Endothelial cell of hepatic sinusoid (primary cell): ENCODE data around the gene AGBL4.

Experiments used
- in situ Hi-C: cut with HindIII; loops from 2 replicates; pipeline ENCODE4 v1.10.0; 2017; ENCODE audit warnings: low sequenced_read_pairs

AGBL4 gene

DNA sequence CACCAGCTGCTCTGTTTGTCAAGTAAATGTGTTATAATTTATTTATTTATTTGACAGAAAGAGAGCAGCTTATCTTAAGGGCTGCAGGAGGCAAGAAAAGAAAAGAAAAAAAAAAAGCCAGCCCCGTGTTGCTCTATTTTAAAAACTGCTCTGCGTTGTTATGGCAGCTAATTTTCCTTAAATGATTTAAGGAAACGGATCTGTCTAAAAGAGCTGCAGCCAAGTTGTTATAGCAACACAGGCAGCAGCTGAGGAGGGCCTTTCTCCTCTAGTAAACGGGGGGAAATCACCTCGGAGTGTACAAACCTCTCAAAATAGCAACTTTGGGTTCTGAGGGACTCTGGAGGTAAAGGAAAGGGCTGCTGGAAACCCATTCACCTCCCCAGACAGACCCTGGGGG, 1396.3 kb downstream of the AGBL4 start:
- in situ Hi-C loops = no loop called here

DNA sequence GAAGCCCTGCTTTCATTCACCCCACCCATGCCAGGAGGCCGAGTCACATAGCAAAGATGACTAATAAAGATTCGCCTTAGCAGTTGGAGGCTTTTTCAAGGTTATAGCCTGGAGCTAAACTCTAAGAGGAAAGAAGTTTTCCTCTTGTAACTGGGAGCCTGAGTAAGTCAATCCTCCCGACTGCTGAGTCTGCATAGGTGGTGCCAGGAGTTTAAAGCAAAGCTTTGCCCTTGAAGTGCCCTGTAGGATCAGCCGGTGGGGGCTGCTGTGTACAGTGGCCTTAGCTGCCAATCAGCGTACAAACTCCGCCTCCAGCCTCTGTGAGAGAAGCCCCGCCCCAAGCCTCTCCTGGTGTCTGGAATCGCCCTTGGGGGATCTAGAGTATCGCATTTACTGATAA, 1404.2 kb downstream of the AGBL4 start:
- in situ Hi-C loops = no loop called here

DNA sequence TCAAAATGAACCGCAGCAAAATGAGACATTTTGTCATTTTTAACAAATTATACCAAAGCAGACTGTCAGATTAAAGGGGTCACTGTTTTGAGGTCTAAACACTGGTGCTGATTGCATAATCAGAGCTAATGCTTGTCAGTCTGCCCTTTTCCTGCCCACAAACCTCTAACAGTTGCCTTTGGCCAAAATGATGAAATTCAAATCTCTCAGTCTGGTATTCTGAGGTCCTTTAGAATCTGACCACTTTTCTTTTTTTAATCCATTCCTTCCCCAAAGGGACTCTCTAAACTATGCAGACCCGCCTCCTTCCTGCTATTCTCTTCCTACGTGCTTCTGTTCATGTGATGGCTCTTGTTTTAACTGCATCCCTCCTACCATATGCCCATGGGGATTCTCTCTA, 1406.5 kb downstream of the AGBL4 start:
- in situ Hi-C loops = no loop called here

DNA sequence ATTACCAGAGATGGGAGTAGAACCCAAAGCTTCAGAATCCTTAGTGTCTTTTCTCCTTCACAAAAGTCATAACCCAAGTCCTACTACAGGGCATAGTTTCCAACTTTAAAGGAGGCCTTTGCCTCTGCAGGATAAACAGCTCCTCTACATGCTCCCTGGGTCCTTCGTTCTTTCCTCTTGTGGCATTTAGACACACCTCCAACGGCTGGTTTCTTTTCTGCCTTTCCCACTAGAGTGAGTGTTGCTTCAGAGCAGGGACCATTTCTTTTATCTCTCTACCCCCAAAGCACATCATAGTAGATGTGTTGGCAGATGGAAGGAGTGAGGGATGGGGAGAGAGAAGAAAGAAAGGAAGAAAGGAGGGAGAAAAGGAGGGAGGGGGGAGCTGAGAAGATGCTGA, 1407.0 kb downstream of the AGBL4 start:
- in situ Hi-C loops = no loop called here

DNA sequence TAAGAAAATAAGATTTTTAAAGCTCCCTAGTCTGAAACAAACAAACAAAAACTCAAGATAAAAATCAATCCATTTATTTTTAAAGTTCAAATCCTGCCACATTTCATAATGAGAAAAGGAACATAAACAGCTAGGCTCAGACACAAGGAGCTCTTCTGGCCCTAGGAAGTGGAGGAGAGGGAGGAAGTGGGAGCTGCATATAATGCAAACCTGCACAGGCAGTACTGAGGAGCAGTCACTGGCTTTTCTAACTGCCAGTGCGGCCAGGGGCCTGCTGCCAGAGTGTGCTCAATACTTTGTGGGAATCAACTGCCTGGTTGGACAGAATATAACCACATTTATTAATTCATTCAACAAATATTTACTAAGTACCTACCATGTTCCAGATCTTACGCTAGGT, 1411.9 kb downstream of the AGBL4 start:
- in situ Hi-C loops = no loop called here

DNA sequence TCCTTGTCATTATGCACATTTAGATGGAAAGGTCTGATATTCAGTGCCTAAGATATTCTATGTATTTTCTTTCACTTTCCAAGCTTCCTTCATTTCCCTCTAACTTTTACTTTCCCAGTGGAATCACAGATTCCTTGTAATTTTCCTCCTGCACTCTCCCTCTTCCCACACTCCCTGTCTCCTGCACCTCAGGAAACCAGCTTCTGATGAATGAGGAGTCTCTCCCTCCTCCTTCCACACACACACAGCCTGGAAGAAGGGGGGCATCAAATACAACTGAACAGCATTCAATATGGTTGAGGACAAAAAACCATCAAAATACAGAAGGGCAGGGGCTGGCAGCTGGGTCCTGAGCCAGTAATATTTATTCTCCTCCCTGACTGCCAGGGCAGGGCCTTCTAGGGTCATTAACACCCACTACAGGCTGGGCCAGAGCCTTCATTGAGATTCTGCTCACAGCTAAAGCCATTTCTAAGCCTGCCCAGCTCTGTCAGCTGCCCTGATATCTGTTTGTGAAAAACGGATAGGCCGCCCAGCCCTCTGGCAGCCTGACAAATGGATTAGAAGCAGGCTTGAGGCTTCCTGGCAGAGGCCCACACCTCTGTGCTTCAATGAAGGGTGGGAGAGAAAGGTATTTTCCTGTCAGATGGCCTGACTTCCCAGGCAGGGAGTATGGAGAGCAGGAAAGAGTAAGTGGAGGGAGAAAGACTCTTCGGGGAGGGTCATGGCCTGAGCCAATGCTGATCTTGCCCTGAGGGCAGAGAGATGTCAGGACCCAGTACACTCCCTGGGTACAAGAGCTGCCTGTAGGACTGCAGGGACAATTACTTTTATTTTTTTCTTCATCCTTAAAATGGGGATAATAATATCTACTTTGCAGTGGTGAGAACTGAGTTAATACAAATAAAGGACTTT, 1412.9 kb downstream of the AGBL4 start:
- in situ Hi-C loops = no loop called here

DNA sequence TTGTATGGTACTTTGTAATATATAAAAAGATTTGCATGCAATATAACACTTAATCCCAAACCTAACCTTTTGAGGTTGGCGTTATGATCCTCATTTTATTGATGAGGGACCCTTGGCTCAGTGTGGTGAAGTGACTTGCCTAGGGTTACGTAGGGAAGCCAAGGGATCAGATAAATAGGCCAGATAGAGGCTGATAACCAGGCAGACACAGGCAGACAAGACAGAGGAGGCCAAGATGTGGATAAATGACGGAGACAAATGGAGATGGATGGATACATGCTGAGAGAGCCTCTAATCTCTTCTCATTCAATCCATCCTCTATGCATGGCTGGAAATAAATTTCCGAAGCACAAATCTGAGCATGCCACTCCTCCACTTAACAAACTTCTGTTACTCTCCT, 1414.9 kb downstream of the AGBL4 start:
- in situ Hi-C loops = no loop called here

DNA sequence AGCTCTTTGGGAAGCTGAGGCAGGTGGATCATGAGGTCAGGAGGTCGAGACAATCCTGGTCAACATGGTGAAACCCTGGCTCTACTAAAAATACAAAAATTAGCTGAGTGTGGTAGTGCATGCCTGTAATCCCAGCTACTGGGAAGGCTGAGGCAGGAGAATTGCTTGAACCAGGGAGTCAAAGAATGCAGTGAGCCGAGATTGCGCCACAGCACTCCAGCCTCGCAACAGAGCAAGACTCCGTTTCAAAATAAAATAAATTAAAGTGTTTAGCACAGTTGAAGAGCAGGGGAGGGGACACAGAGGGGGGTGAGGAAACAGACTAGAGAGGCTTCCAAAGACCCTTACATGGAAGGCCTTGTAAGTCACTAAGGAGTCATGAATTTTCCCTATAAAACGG, 1420.5 kb downstream of the AGBL4 start:
- in situ Hi-C loops = no loop called here

DNA sequence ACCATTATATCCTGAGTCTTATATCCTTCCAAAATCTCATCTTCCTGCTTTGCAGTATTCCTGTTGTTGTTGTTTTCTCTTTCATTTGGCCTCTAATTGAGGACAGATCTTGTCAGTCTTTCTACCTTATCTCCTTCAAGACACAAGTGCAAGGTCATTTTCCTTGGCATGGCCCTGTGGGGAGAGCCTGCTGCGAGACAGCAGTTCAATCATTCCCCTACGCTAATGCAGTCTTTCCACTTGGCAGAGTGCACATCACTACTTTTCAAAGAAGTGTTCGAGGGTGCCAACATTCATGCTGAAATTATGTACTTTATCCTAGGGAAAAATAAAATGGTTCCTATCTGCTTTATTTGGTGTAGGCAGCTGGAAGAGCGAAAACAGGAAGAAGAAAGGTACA, 1421.4 kb downstream of the AGBL4 start:
- in situ Hi-C loops = no loop called here

DNA sequence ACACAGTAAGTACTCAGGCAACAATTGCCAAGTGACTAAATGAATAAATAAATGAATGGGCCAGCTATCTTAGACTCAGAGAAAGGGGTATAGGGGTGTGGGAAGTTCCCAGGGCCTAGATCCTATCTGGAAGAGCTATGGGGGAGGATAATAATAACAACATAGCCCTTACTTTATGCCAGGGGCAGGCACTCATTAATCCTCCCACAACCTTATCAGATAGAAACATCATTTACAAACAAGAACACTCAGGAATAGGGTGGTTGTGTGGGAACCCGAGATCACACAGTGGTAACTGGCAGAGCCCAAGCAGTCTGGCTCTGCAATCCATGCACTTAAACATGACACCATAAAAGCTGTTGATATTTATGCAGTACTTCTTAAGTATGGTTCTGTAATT, 1423.6 kb downstream of the AGBL4 start:
- in situ Hi-C loops = no loop called here

DNA sequence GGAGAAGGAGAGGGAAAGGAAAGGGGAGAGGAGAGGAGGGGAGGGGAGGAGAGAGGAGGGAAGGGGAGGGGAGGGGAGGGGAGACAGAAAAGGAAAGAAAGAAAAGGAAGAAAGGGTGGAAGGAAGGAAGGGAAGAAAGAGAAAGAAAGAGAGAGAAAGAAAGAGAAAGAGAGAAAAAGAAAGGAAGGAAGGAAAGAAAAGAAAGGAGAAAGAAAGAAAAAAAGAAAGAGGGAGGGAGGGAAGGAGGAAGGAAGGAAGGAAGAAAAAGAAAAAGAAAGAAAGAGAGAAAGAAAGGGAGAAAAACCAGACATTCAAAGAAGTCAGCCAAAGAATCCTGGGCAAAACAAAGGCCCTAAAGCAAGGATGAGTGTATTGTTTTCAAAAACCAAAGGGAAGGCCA, 1426.1 kb downstream of the AGBL4 start:
- in situ Hi-C loops = no loop called here

DNA sequence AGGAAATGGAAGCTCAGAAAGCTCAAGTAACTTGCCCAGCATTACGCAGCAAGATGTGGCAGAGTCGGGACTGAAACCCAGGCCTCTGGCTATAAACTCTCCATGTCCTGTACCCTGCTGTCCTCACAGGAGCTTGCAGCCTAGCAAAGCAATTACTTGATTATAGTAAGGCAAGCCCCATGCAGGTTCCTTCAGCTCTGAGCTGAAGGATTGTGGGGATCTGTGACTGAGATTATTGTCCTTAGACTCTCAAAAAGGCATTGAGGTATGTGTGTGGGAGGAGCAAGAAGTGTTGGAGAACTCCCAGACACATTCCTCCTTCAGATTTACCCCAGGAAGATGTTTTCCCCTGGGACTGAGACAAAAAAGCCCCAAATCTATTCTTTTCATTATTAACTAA, 1427.7 kb downstream of the AGBL4 start:
- in situ Hi-C loops = no loop called here

DNA sequence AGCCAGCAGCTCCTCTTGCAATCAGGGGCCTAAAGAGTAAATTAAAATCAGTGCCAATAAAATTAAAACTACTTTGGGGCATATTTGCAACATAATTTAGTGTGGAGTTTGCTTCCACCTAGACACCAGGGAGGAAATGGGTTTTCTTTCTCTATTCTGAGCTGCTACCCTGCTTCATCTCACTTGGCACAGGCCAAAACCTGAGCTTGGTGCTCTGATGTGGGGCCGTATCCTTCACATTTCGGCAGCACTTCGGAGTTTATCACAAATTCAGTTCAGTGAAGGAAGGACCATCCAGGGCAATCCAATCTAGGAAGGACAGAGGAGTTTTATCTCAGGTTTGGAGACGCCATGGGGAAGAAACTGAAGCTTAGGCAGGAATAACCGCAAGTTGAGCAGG, 1428.1 kb downstream of the AGBL4 start:
- in situ Hi-C loops = no loop called here

DNA sequence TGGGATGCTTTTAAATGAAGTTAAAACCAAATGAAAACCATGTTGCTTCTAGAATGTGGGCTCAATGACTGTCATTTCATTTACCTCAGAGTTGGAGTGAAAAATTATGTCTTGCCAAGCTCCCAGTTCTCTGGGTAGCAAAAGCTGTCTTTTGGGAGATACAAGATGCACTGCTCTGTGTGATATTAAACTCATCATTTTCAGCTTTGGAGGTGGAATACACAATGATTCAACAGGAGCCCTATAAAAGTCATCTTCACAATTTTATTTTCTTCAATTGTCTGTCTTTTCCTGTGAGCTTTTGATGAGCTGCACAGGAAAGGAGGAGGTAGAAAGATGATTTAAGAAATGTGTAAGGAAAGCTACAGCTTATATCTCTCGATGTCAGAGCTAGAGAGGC, 1431.4 kb downstream of the AGBL4 start:
- in situ Hi-C loops = no loop called here

DNA sequence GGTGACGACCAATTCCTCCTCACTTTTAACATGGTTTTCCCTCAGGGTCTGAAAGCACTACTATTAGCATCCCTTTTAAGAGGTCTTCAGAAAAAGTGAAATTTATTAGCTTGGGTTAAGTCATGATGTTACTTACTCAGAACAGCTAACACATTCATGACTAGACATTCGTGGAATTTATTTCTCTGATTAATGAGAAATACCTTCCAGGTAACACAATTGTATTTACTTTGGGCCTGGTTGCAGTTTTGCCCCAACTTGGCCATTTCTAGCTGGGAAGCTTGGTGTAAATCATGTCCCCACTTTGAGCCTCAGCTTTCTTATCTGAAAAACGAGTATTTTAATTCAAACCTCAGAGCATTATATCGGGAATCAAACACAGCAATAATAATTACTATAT, 1432.6 kb downstream of the AGBL4 start:
- in situ Hi-C loops = no loop called here

DNA sequence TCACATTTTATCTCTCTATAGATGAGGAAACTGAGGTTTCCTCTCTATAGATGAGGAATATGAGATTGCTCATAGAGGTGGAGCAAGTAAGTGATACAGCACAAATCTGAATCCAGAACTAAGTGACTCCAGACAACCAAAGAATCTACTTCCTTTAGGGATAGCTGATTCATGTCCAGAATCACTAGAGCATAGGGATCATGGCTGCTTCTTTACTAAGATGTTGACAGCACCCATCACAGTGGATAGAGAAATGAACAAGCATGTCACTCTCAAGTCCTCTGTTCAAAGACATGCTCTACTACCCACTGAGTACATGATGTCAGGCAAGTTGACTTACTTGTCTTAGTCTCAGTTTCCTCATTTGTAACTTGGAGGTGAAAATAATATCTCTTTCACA, 1435.7 kb downstream of the AGBL4 start:
- in situ Hi-C loops = no loop called here

DNA sequence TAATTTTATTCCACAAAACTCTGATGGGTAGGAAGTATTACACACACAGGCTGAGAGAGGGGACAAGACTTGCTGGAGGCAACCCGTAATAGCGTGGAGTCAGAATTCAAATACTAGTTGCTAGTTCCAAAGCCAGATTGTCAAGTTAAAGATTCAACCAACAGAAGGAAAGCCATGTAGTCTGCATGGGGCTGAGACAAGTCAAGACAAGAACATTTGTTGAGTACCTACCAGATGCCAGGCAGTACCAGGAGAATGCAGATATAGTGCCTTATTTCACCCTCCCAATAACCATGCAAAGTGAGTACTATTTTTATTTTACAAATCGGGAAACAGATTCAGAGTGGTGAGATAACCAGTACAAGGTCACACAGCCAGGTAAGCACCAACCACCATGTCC, 1441.3 kb downstream of the AGBL4 start:
- in situ Hi-C loops = no loop called here

DNA sequence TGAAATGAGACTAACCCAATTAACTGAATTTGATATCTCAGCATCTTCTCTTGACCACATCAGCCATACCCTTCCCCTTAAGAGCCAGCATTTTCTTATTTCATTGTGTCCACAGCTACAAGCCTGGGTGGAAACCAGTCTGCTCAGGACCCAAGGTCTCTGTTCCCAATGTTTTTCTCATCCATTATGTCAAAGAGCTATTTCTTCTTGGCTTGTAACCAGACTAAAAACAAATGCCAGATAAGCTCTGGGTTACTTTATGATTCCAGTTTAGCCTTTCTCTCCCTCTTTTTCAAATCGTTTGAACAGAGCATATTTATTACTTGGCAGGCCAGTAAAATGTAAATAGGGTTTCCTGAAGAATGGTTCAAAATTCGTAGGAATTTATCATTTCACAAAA, 1442.5 kb downstream of the AGBL4 start:
- in situ Hi-C loops = no loop called here

DNA sequence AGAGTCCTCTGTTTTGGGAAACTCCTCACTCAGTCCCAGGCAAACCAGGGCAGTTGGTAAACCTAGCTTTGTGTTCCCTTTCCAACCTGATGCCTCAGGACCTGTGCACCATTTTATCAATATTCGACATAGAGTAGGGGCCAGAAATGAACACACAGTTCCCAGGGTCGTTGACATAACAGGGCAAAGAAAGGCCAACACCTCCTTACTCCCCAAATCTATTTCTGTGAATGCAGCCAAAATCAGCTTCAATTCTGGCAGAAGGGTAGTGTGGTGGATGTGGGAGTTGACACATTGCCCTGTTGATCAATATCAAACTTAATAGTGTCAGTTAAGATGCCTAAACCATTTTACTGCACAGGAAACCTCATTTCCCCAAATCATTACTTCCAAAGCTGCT, 1447.2 kb downstream of the AGBL4 start:
- in situ Hi-C loops = no loop called here

DNA sequence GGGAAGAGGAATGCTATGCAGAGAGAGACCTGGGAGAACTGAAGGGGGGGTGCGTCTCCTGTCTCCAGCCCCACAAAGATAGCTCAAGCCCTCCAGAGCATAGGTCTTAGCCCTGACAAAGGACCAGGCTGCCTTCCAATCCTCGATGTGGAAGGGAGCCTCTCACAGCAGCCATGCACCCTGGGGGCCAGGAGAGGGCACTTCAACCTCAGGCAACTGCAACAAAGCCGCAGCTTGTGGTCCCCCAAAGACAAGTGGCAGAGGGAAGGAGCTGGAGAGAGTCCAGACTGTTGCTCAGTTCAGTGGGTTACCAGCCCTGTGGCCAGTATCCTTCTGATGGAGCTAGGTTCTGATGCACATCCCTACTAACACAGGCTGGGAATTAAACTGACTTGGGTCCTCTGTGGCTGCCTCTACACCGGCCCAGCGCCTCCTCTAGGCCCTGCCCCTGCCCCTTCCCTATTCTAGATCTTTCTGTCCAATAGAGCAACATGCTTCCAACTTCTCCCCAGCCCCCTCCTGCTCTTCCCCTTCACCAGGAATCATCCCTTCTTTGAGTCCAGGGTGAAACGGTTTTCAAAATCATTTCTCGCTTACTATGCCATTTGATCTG, 1451.0 kb downstream of the AGBL4 start:
- in situ Hi-C loops = no loop called here

DNA sequence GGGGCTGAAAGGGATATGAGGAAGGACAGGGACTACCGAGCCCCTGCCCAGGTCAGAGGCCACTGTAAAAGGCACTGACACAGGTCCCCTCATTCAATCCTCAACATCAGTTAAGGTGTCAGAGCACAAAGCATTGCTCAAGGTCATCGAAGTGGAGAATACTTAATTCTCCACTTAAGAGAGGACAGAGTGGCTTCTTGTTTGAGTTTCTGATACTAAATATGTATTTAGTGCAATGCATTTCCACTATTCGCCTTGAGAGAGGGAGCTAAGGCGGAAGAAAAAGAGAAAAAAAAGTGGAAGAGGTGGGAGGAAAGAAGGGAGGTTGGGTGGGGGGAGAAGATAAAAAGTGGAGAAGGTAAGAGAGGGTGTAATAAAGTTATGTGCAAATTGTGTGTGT, 1451.6 kb downstream of the AGBL4 start:
- in situ Hi-C loops = no loop called here

DNA sequence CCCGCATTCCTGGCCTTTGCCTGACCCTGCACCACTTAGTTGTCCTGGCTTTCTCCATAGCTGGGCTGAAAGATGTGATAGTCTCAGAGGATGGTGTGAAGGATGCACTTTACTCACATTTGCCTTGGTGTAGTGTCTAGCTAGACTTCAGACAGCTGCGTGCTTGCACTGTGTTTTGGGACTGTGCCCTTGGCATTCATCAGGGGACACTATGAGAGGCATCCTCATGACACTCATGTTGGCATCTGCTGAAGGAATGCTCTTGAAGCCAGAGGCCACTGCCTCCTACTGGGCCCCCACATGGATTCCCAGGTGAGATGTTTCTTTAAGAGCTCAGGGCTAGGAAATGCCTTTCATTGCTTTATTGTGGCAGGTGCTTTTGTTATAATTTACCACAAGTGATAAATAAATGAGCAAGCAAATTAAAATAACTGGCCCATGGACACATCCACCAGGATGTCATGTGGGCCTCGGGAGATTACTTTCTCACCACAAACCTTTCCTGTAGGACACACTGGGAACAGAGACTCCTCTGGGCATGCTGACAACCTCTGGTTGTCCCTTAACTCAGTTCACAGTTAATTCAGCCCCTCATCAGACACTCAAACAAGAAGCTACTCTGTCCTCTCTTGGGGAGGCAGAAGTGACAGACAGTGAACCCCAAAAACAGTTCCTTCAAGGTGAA, 1452.3 kb downstream of the AGBL4 start:
- in situ Hi-C loops = no loop called here
